HTERT RPE-1 (cell line): ENCODE results near the gene TBK1.

Experiments used
- in situ Hi-C: fragments of 300-500 bp; cut with MboI; formaldehyde crosslinking; loops from 4 replicates; pipeline ENCODE4 v1.14.3; 2020; ENCODE audit warnings: low sequenced_read_pairs

Gene TBK1

GRCh38 chr12:64451687-64452558 is at the start of gene TBK1:
Gene TBK1, plus strand, starts transcription at chr12:64452120. Its CDS starts 3,751 bp downstream, at chr12:64455871.
- in situ Hi-C loops: no loop called here

GRCh38 chr12:64402181-64402580 is 49.7 kb upstream of the TBK1 start:
- in situ Hi-C loops: no loop called here

- in situ Hi-C loops: no loop called here
These were observed 48.0 kb upstream of the TBK1 start, which contains the start of gene XPOT for GRCh38 chr12:64403707-64404469. Gene XPOT, plus strand, starts transcription at chr12:64404392. Its CDS starts 5,644 bp downstream, at chr12:64410036.

GRCh38 chr12:64404470-64405256 is 47.3 kb upstream of the TBK1 start:
- in situ Hi-C loops: no loop called here

- in situ Hi-C loops: no loop called here
These were observed 44.3 kb upstream of the TBK1 start for GRCh38 chr12:64407342-64408223.

GRCh38 chr12:64411427-64411826 is 40.5 kb upstream of the TBK1 start:
- in situ Hi-C loops: no loop called here

- in situ Hi-C loops: no loop called here
These were observed 39.5 kb upstream of the TBK1 start for GRCh38 chr12:64412459-64412858.

GRCh38 chr12:64413884-64414283 is 38.0 kb upstream of the TBK1 start:
- in situ Hi-C loops: no loop called here

GRCh38 chr12:64418209-64418608 is 33.7 kb upstream of the TBK1 start:
- in situ Hi-C loops: no loop called here

GRCh38 chr12:64419696-64420095 is 32.2 kb upstream of the TBK1 start:
- in situ Hi-C loops: no loop called here

- in situ Hi-C loops: no loop called here
These were observed 23.9 kb upstream of the TBK1 start for GRCh38 chr12:64427988-64428387.

GRCh38 chr12:64428956-64429355 is 23.0 kb upstream of the TBK1 start:
- in situ Hi-C loops: no loop called here

GRCh38 chr12:64430886-64431285 is 21.0 kb upstream of the TBK1 start:
- in situ Hi-C loops: no loop called here

GRCh38 chr12:64431791-64432190 is 20.1 kb upstream of the TBK1 start:
- in situ Hi-C loops: no loop called here

GRCh38 chr12:64433915-64434314 is 18.0 kb upstream of the TBK1 start:
- in situ Hi-C loops: no loop called here

- in situ Hi-C loops: no loop called here
These were observed 11.8 kb upstream of the TBK1 start for GRCh38 chr12:64440100-64440499.

GRCh38 chr12:64445490-64445889 is 6.4 kb upstream of the TBK1 start:
- in situ Hi-C loops: no loop called here

- in situ Hi-C loops: no loop called here
These were observed 5.6 kb upstream of the TBK1 start for GRCh38 chr12:64446295-64446694.

GRCh38 chr12:64450057-64450640 is 1.8 kb upstream of the TBK1 start:
- in situ Hi-C loops: no loop called here
